Right lobe of liver (tissue), 6 donors: ENCODE results near the gene SHOC1. TPM values are rescaled to one million over a fixed set of nuclear protein-coding genes. Genes with fewer than 3 reads are reported as not detected.
A peak's percentile ranks its signal among the peaks of the same experiment; 100 is the strongest.

Source experiments
- ATAC-seq, 4 donors: fragments of 200-7000 bp; cut with Tn5 transposase; one replicate each; pipeline ENCODE4 v1.9.1; 2020; ENCODE audit warnings: mild to moderate bottlenecking in 4 of 4, moderate library complexity in 4 of 4
- DNase-seq, 3 donors: peaks; one replicate each; pipeline ENCODE4 v3.0.0-alpha.2; 2020
- H3K27ac ChIP-seq, 3 donors: fragments of 200-600 bp; one replicate each; pipeline ENCODE4 v1.8.0; 2022
- H3K27me3 ChIP-seq, 2 donors: fragments of 200-600 bp; one replicate each; pipeline ENCODE4 v1.8.0; 2022
- H3K36me3 ChIP-seq, 4 donors: fragments of 200-600 bp; sonication (generic) in 1 of 4; one replicate each; pipeline versions ENCODE4 v1.5.1 to v1.8.0; 2017 to 2022; ENCODE audit warnings: control low read depth in 1 of 4
- H3K4me1 ChIP-seq, 4 donors: fragments of 200-600 bp; sonication (generic) in 1 of 4; one replicate each; pipeline versions ENCODE4 v1.5.1 to v1.8.0; 2017 to 2022; ENCODE audit warnings: control low read depth in 1 of 4
- H3K4me3 ChIP-seq, 3 donors: fragments of 200-600 bp; one replicate each; pipeline ENCODE4 v1.8.0; 2022
- H3K9me3 ChIP-seq, 4 donors: fragments of 200-600 bp; sonication (generic) in 1 of 4; one replicate each; pipeline versions ENCODE4 v1.5.1 to v1.8.0; 2017 to 2022; ENCODE audit warnings: control low read depth in 1 of 4
- CTCF ChIP-seq, 4 donors: fragments of 200-600 bp in 3 of 4; fragments of 450-650 bp in 1 of 4; IDR thresholded peaks; one replicate each; pipeline versions ENCODE4 v1.5.1 to v1.8.0; 2016 to 2022; ENCODE audit warnings: antibody characterized with exemption in 4 of 4, mild to moderate bottlenecking in 2 of 4
- POLR2A ChIP-seq: fragments of 450-650 bp; IDR thresholded peaks from one replicate; pipeline ENCODE4 v1.6.1; 2017; ENCODE audit warnings: antibody characterized with exemption, mild to moderate bottlenecking
- WGBS: methylation state at CpG from one replicate; pipeline ENCODE4 v1.1.6; 2018; ENCODE audit warnings: low coverage, low lambda C conversion rate; ENCODE audit not compliant: insufficient coverage; ENCODE audit errors: missing lambda C conversion rate; 5-methylcytosine and 5-hydroxymethylcytosine counted together
- intact Hi-C, 2 donors: fragments of 100-400 bp; cut with DNase I; formaldehyde crosslinking; loops; one replicate each; pipeline versions ENCODE4 v1.11.2 to v1.14.1; 2022
- long read RNA-seq: library from polyadenylated mRNA; unstranded; transcript quantifications from one replicate; pipeline ENCODE4 v2.0.0, GENCODE V29; 2019
- total RNA-seq, 6 experiments: library from RNA; depleted of rRNA in 2 of 6; stranded (reverse); fragments of >200 nt in 2 of 6; fragmentation: NEBNext Ultra II Directional in 3 of 6; extraction: Animal tissue kit (Norgen Biotek cat#: 25700) in 3 of 6; gene quantifications; one replicate each; pipeline versions ENCODE4 v1.1.0 to v1.2.4, GENCODE V29; 2016 to 2023
- donor health status: DM: no; HTN: yes; CAD: no.
- donor health status: DM: no; HTN: no; CAD: no.
- donor health status: DM: no; HTN: no; CAD: no.
- donor health status: DM: no; HTN: yes; CAD: no.
- donor health status: DM: no; HTN: yes; CAD: no.

Gene SHOC1
- total RNA-seq: not detected
- long read RNA-seq, partial matches to known transcripts: 0 of 1 reads
- long read RNA-seq, other reads (novel, unspliced or antisense): 1 of 1 reads

DNA sequence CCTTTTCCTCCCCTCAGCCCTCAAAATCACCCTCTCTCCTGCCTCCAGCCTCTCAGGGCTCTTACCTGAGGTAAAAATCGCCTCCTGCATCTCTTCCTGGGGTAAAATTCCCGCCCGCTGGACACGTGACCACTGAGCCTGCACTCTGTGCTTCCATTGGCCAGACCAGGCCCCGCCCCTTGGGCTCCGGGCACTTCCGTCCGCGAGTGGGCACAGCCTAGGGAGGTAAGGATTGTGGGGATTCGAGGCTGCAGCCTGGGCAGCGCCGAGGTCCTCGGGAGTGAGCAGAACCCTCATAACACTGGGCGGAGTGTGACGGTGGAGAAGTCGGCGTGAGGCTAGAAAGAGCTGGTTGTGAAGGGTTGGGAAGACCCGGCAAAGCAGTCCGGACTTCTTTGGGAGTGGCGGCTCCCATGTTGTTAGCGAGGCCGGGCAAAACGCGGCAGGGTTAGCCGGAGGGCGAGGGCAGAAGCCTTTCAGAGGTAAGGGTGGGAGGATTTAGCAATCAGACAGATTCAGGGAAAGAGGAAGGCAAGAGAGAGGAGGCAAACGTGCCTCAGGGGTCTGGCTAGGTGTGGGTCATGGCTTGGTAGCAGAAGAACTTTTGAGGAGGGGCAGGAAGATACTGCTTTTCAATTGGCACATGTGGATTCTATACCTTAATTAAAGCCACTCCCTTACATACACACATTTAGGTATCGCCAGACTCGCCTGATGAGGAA, at the start of gene SHOC1:
Gene SHOC1, minus strand, starts transcription at position 103 of the 722 bp plus-strand sequence. CDS start 3,519 bp downstream, outside the sequence.
- no peaks in the 10 kb centered on the region for H3K9me3 ChIP-seq
- H3K27me3 ChIP-seq: no peaks in the 10 kb centered on the region
- no peaks in the 10 kb centered on the region for H3K36me3 ChIP-seq
- DNase-seq (peak in 2 of 3 donors; percentile 27 to 55), ATAC-seq (peak in 3 of 4 donors; percentile 25 to 60 (median 54))
- H3K27ac ChIP-seq: no peak within 1 kb of the TSS
- TF ChIP-seq CTCF (IDR thresholded peaks at IDR 0.05) (no peak), POLR2A (no peak)
- H3K4me1 ChIP-seq: no peaks in the 10 kb centered on the region
- intact Hi-C loops: no loop called here
- no peak within 1 kb of the TSS for H3K4me3 ChIP-seq
- 90% methylated on average over 27 of the region's 29 CpGs for WGBS

DNA sequence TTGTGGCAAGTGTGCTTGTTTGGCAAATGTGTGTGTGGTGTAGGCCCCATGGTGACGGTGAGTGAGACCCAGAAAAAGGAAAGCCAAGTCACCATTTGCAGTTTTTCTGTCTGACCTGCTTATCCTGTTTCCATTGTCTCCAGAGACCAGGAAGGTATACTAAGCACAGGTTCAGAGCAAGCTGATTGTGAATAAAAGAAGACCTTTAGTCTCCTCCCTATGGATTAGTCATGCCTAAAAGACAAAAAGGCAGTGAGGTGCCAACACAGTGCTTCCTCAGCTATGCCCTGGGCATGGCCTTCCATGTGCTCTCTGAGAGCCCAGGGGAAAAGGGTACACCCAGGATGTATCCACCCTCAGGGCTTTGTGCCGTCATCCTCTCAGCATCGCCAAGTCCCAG, 49.2 kb upstream of the SHOC1 start:
- WGBS: 91% methylated on average over 3 of the region's 3 CpGs
- Histone ChIP-seq H3K27ac (no peak overlapping the region), H3K4me1 (no peaks in the 10 kb centered on the region), H3K36me3 (no peaks in the 10 kb centered on the region), H3K4me3 (no peak overlapping the region), H3K27me3 (no peaks in the 10 kb centered on the region), H3K9me3 (no peaks in the 10 kb centered on the region)
- ATAC-seq (no peak), DNase-seq (no peak)
- intact Hi-C loops: no loop called here
- TF ChIP-seq POLR2A (no peak), CTCF (IDR thresholded peaks at IDR 0.05) (no peak)

- Histone ChIP-seq H3K4me1 (no peaks in the 10 kb centered on the region), H3K36me3 (no peaks in the 10 kb centered on the region), H3K27ac (no peak overlapping the region), H3K27me3 (no peaks in the 10 kb centered on the region), H3K9me3 (no peaks in the 10 kb centered on the region), H3K4me3 (no peak overlapping the region)
- ATAC-seq: no peak
- TF ChIP-seq POLR2A (no peak), CTCF (IDR thresholded peaks at IDR 0.05) (no peak)
- intact Hi-C loops: no loop called here
- DNase-seq: no peak
- WGBS: 76% methylated on average over 1 of the region's 1 CpG
Observed at GRCh38 chr9:111842313-111842712, 47.6 kb upstream of the SHOC1 start.

GRCh38 chr9:111840442-111840841, 45.7 kb upstream of the SHOC1 start:
- Histone ChIP-seq H3K9me3 (no peaks in the 10 kb centered on the region), H3K36me3 (no peaks in the 10 kb centered on the region), H3K27ac (no peak overlapping the region), H3K4me3 (no peak overlapping the region), H3K27me3 (no peaks in the 10 kb centered on the region), H3K4me1 (no peaks in the 10 kb centered on the region)
- intact Hi-C loops: no loop called here
- DNase-seq (no peak), ATAC-seq (no peak)
- WGBS: 50% methylated on average over 1 of the region's 1 CpG
- TF ChIP-seq CTCF (IDR thresholded peaks at IDR 0.05) (no peak), POLR2A (no peak)
